ENCODE measurements around the gene EFNA1. TPM values are rescaled to one million over a fixed set of nuclear protein-coding genes. Genes with fewer than 3 reads are reported as not detected.

The EFNA1 gene
- total and polyA plus RNA-seq, 2 of the 8 experiments (the other 6 are each of a cell fraction or from before 2014, with no cell fraction given) = 4.9 to 14.6 TPM

- H3K36me3 ChIP-seq (ENCODE audit: control insufficient read depth in 2 of 4, insufficient read depth in 4 of 4, low read length in 3 of 4) = peaks cover 0 to 4% (median under 1%) of the 10 kb centered on the region in 4 experiments; a peak in 2 of 8 replicates
- H2BK20ac ChIP-seq (ENCODE audit: low read length) = no peak overlapping the region
- CTCF ChIA-PET (ENCODE audit: partially characterized antibody) = interaction anchor here (1.4 to 14.2 kb wide), 4 partner anchors 30 to 46 kb away, joined by 3 to 187 read pairs (median 56); partner anchors contain the start of genes KRTCAP2 and TRIM46
- H2BK15ac ChIP-seq (ENCODE audit: low read length) = no peak overlapping the region
- no peak overlapping the region for H2AK5ac ChIP-seq (ENCODE audit: low read depth, low read length)
- peaks cover 18 to 51% (median 29%) of the 10 kb centered on the region in 4 experiments for H3K4me1 ChIP-seq (replicated peaks in 1 of 4; ENCODE audit: control insufficient read depth in 3 of 4, insufficient read depth in 4 of 4, low read length in 3 of 4)
- FAIRE-seq = no peak
- H3K9me3 ChIP-seq (ENCODE audit: insufficient read depth in 2 of 2, low read depth in 1 of 2, low read length in 1 of 2) = no peaks in the 10 kb centered on the region
- H3K27ac ChIP-seq (ENCODE audit: low read depth, low read length) = no peak overlapping the region
- TF ChIP-seq SUZ12 (IDR thresholded peaks at IDR 0.05; ENCODE audit: low read length) (no peak), GABPA (IDR thresholded peaks at IDR 0.05; ENCODE audit: borderline replicate concordance, insufficient read depth, low read length) (no peak), E2F6 (IDR thresholded peaks at IDR 0.05) (no peak), NRF1 (IDR thresholded peaks at IDR 0.05; ENCODE audit: low read depth, low read length) (no peak), ATF3 (IDR thresholded peaks at IDR 0.05; ENCODE audit: insufficient read depth, low read depth, low read length) (no peak), RXRA (IDR thresholded peaks at IDR 0.05; ENCODE audit: insufficient read depth, low read depth, low read length) (no peak), BACH1 (IDR thresholded peaks at IDR 0.05; ENCODE audit: low read length) (no peak), RAD21 (IDR thresholded peaks at IDR 0.05 in 1 of 2, conservative IDR thresholded peaks at IDR 0.05 in 1 of 2; ENCODE audit: low read depth in 2 of 2, low read length in 2 of 2) (no peak), ZNF274 (IDR thresholded peaks at IDR 0.05; ENCODE audit: borderline replicate concordance, extremely low read depth, low read length) (no peak), BCL11A (IDR thresholded peaks at IDR 0.05; ENCODE audit: low read depth in 2 of 2, low read length in 2 of 2) (no peak), POU5F1 (IDR thresholded peaks at IDR 0.05; ENCODE audit: low read depth, low read length) (no peak), CHD1 (IDR thresholded peaks at IDR 0.05; ENCODE audit: low read depth, low read length) (no peak)
- no peak overlapping the region for H2BK5ac ChIP-seq (ENCODE audit: low read depth, low read length)
- 81% methylated on average over 2 of the region's 2 CpGs; no CpG with 5 or more reads in 1 of the 2 experiments for WGBS, 2 experiments (ENCODE audit: extremely low coverage in 1 of 2, insufficient coverage in 1 of 2, insufficient read length in 1 of 2, insufficient replicate concordance in 2 of 2, low coverage in 1 of 2, low lambda C conversion rate in 2 of 2, missing lambda C conversion rate in 1 of 2)
- POLR2A ChIA-PET (ENCODE audit: partially characterized antibody) = interaction anchor here (0.8 to 1.8 kb wide), 2 partner anchors 38 to 63 kb away, joined by 4 read pairs; no protein-coding TSS in a partner anchor
- no peak overlapping the region for H3K4me2 ChIP-seq (ENCODE audit: insufficient read depth in 1 of 2, low read depth in 2 of 2, low read length in 2 of 2)
- peaks cover 27% of the 10 kb centered on the region; the same call in 1 of the 2 replicates for H3K23me2 ChIP-seq (ENCODE audit: low read depth, low read length)
- H3K79me1 ChIP-seq (ENCODE audit: low read depth, low read length) = no peaks in the 10 kb centered on the region
- no peak overlapping the region for H3K14ac ChIP-seq (ENCODE audit: insufficient read length)
- peaks cover 11 to 23% (median 18%) of the 10 kb centered on the region in 4 experiments for H3K27me3 ChIP-seq (replicated peaks in 1 of 4; ENCODE audit: control insufficient read depth in 3 of 4, extremely low read depth in 1 of 4, insufficient read depth in 3 of 4, low read length in 3 of 4)
- H3K56ac ChIP-seq (replicated peaks; ENCODE audit: insufficient read length, low read depth, low read length) = no peak overlapping the region
- no peaks in the 10 kb centered on the region; a peak in 1 of 4 replicates for H3K79me2 ChIP-seq (ENCODE audit: control insufficient read depth in 1 of 2, insufficient read depth in 2 of 2, low read length in 2 of 2)
- H4K8ac ChIP-seq (ENCODE audit: extremely low read depth, insufficient read depth, low read length) = no peak overlapping the region
- no peak overlapping the region for H3K23ac ChIP-seq (ENCODE audit: insufficient read length)
- H3K4me3 ChIP-seq (ENCODE audit: extremely low read depth in 1 of 4, insufficient read depth in 2 of 4, low read depth in 3 of 4, low read length in 4 of 4) = no peak overlapping the region
- H3K4ac ChIP-seq (replicated peaks; ENCODE audit: insufficient read length, low read depth, low read length) = no peak overlapping the region
- no peak for DNase-seq (ENCODE audit: low read depth in 1 of 2, low spot score in 2 of 2)
- H2BK12ac ChIP-seq (ENCODE audit: low read depth, low read length) = no peak overlapping the region
- H4K20me1 ChIP-seq (replicated peaks in 1 of 2; ENCODE audit: control insufficient read depth in 1 of 2, insufficient read depth in 2 of 2, low read length in 2 of 2) = no peaks in the 10 kb centered on the region
- H3K9ac ChIP-seq (replicated peaks in 1 of 4; ENCODE audit: extremely low read depth in 1 of 4, low read depth in 3 of 4, low read length in 3 of 4) = no peak overlapping the region
- H2BK120ac ChIP-seq (replicated peaks; ENCODE audit: low read depth, low read length) = no peak overlapping the region
- no peak overlapping the region for H3K18ac ChIP-seq (ENCODE audit: extremely low read depth, low read length)
- H2AFZ ChIP-seq (ENCODE audit: low read length) = no peak overlapping the region
- no peak overlapping the region for H4K5ac ChIP-seq (ENCODE audit: insufficient read length, low read depth, low read length)
- no peak overlapping the region for H4K91ac ChIP-seq (replicated peaks; ENCODE audit: insufficient read length, low read length)
Observed at GRCh38 chr1:155131856-155132255, 4.2 kb downstream of the EFNA1 start.

Measured in H1 (cell line).